ENCODE results near the gene IL10RB. TPM values are rescaled to one million over a fixed set of nuclear protein-coding genes. Genes with fewer than 3 reads are reported as not detected.

The IL10RB gene
- total and polyA plus RNA-seq, 2 of the 8 experiments (the other 6 are each of a cell fraction or from before 2014, with no cell fraction given), result 2.7 to 3.2 TPM

GRCh38 chr21:33236766-33237165, 29.4 kb upstream of the IL10RB start (continued):
- TF ChIP-seq TBP (IDR thresholded peaks at IDR 0.05; ENCODE audit: low read depth, low read length) (no peak), SP1 (IDR thresholded peaks at IDR 0.05; ENCODE audit: low read depth, low read length) (no peak), ATF2 (IDR thresholded peaks at IDR 0.05; ENCODE audit: low read length) (no peak), HDAC2 (IDR thresholded peaks at IDR 0.05; ENCODE audit: borderline replicate concordance in 1 of 2, low read depth in 2 of 2, low read length in 2 of 2) (no peak), KDM4A (IDR thresholded peaks at IDR 0.05; ENCODE audit: low read depth, low read length, severe bottlenecking) (no peak)

All from H1 (cell line).